Liver (tissue), 9 donors: ENCODE results near the gene KLHL33. TPM values are rescaled to one million over a fixed set of nuclear protein-coding genes. Genes with fewer than 3 reads are reported as not detected.
A peak's percentile ranks its signal among the peaks of the same experiment; 100 is the strongest.
"Not testable (repeated sequence)": the region's sequence is repeated elsewhere in the genome, so short reads cannot be mapped to it uniquely, and the experiment has no call there.

Experiments
- DNase-seq: peaks from one replicate; pipeline ENCODE4 v3.0.0-alpha.2; 2017; ENCODE audit warnings: low spot score
- H3K27ac ChIP-seq, 2 donors: one replicate each; pipeline ENCODE4 v1.7.0; 2013; ENCODE audit warnings: inconsistent platforms in 2 of 2, low read length in 2 of 2, control low read depth in 1 of 2, low read depth in 1 of 2, mild to moderate bottlenecking in 1 of 2
- H3K27me3 ChIP-seq, 4 donors: one replicate each; pipeline versions ENCODE4 v1.6.1 to v1.7.0; 2013; ENCODE audit warnings: low read length in 3 of 4, inconsistent platforms in 1 of 4, mild to moderate bottlenecking in 1 of 4, moderate library complexity in 1 of 4; ENCODE audit not compliant: control insufficient read depth in 4 of 4, insufficient read depth in 4 of 4
- H3K36me3 ChIP-seq, 4 donors: one replicate each; pipeline versions ENCODE4 v1.6.1 to v1.7.0; 2013; ENCODE audit warnings: low read length in 3 of 4, mild to moderate bottlenecking in 3 of 4, low read depth in 1 of 4, moderate library complexity in 1 of 4; ENCODE audit not compliant: control insufficient read depth in 4 of 4, insufficient read depth in 3 of 4
- H3K4me1 ChIP-seq, 4 donors: one replicate each; pipeline versions ENCODE4 v1.6.1 to v1.7.0; 2013; ENCODE audit warnings: low read length in 3 of 4, mild to moderate bottlenecking in 3 of 4, moderate library complexity in 1 of 4; ENCODE audit not compliant: control insufficient read depth in 4 of 4, insufficient read depth in 4 of 4
- H3K4me3 ChIP-seq, 3 donors: one replicate each; pipeline versions ENCODE4 v1.6.1 to v1.7.0; 2013; ENCODE audit warnings: low read length in 3 of 3, control low read depth in 1 of 3, low read depth in 1 of 3, mild to moderate bottlenecking in 1 of 3
- H3K9ac ChIP-seq, 2 donors: one replicate each; pipeline ENCODE4 v1.7.0; 2013; ENCODE audit warnings: low read length in 2 of 2, mild to moderate bottlenecking in 2 of 2, moderate library complexity in 2 of 2, control low read depth in 1 of 2, low read depth in 1 of 2
- H3K9me3 ChIP-seq, 4 donors: one replicate each; pipeline versions ENCODE4 v1.6.1 to v1.7.0; 2013; ENCODE audit warnings: low read length in 3 of 4; ENCODE audit not compliant: control insufficient read depth in 4 of 4
- EGR1 ChIP-seq, 2 donors: IDR thresholded peaks; 2 replicates each; pipeline ENCODE4 v1.6.1; 2016 to 2018; ENCODE audit warnings: antibody characterized with exemption in 2 of 2, low read depth in 2 of 2
- FOXA1 ChIP-seq: IDR thresholded peaks from 2 replicates; pipeline ENCODE4 v1.6.1; 2016; ENCODE audit warnings: antibody characterized with exemption
- FOXA2 ChIP-seq: IDR thresholded peaks from 2 replicates; pipeline ENCODE4 v1.6.1; 2016; ENCODE audit warnings: antibody characterized with exemption
- GABPA ChIP-seq, 2 donors: IDR thresholded peaks in 1 of 2; conservative IDR thresholded peaks in 1 of 2; 2 replicates each; pipeline ENCODE4 v1.6.1; 2016; ENCODE audit warnings: antibody characterized with exemption in 2 of 2, mild to moderate bottlenecking in 1 of 2, moderate library complexity in 1 of 2
- HNF4A ChIP-seq, 2 donors: conservative IDR thresholded peaks; 2 replicates each; pipeline ENCODE4 v1.6.1; 2016; ENCODE audit warnings: antibody characterized with exemption in 2 of 2, mild to moderate bottlenecking in 2 of 2
- HNF4G ChIP-seq: IDR thresholded peaks from 2 replicates; pipeline ENCODE4 v1.6.1; 2016; ENCODE audit warnings: antibody characterized with exemption
- NR2F2 ChIP-seq: IDR thresholded peaks from 2 replicates; pipeline ENCODE4 v1.6.1; 2016; ENCODE audit warnings: antibody characterized with exemption
- RAD21 ChIP-seq, 2 donors: IDR thresholded peaks; 2 replicates each; pipeline ENCODE4 v1.6.1; 2016; ENCODE audit warnings: antibody characterized with exemption in 2 of 2, mild to moderate bottlenecking in 2 of 2
- RXRA ChIP-seq, 2 donors: IDR thresholded peaks; 2 replicates each; pipeline ENCODE4 v1.6.1; 2017 to 2018; ENCODE audit warnings: antibody characterized with exemption in 2 of 2, mild to moderate bottlenecking in 1 of 2
- SP1 ChIP-seq: IDR thresholded peaks from 2 replicates; pipeline ENCODE4 v1.6.1; 2018; ENCODE audit warnings: antibody characterized with exemption, mild to moderate bottlenecking
- TAF1 ChIP-seq: conservative IDR thresholded peaks from 2 replicates; pipeline ENCODE4 v1.6.1; 2016; ENCODE audit warnings: antibody characterized with exemption, mild to moderate bottlenecking
- YY1 ChIP-seq: IDR thresholded peaks from 2 replicates; pipeline ENCODE4 v1.6.1; 2016; ENCODE audit warnings: antibody characterized with exemption, mild to moderate bottlenecking
- WGBS: extraction: QIAGEN DNeasy Blood & Tissue Kit; methylation state at CpG from one replicate; pipeline ENCODE4 v1.1.7; 2013; 5-methylcytosine and 5-hydroxymethylcytosine counted together
- polyA plus RNA-seq, 2 donors: library from polyadenylated mRNA; stranded (reverse) in 1 of 2; unstranded in 1 of 2; fragments of 200-250 nt in 1 of 2; fragments of >200 nt in 1 of 2; fragmentation: Nextera tagmentation in 1 of 2; extraction: Ambion mirVana in 1 of 2; gene quantifications; one replicate each; pipeline versions ENCODE4 v1.2.1 to v1.2.3, GENCODE V29; 2013 to 2015
- total RNA-seq, 2 donors: library from RNA; depleted of rRNA; stranded (reverse); fragments of >200 nt; gene quantifications; one replicate each; pipeline ENCODE4 v1.2.3, GENCODE V29; 2014
- TF ChIP-seq, protein P1 (sequence below): IDR thresholded peaks from 2 replicates; pipeline ENCODE4 v1.6.1; 2016; ENCODE audit warnings: antibody characterized with exemption
- TF ChIP-seq, protein P2 (sequence below): IDR thresholded peaks from 2 replicates; pipeline ENCODE4 v1.6.1; 2016; ENCODE audit warnings: antibody characterized with exemption
- TF ChIP-seq, protein P3 (sequence below): fragments of 150-350 bp; IDR thresholded peaks from 2 replicates; pipeline ENCODE4 v1.5.1; 2017; ENCODE audit warnings: improper control_type of control experiment, low read depth, low read length; ENCODE audit not compliant: missing input control
- TF ChIP-seq, protein P4 (sequence below): IDR thresholded peaks from 2 replicates; pipeline ENCODE4 v1.6.1; 2016; ENCODE audit warnings: antibody characterized with exemption
- TF ChIP-seq, protein P5 (sequence below): IDR thresholded peaks from 2 replicates; pipeline ENCODE4 v1.6.1; 2016; ENCODE audit warnings: antibody characterized with exemption, mild to moderate bottlenecking
- donor health status: healthy.
- donor health status: healthy.
- donor health status: healthy.
- donor health status: healthy.
- donor health status: healthy.

Gene KLHL33
- total and polyA plus RNA-seq, 4 donors: 0.06 to 0.23 (median 0.15) TPM

DNA sequence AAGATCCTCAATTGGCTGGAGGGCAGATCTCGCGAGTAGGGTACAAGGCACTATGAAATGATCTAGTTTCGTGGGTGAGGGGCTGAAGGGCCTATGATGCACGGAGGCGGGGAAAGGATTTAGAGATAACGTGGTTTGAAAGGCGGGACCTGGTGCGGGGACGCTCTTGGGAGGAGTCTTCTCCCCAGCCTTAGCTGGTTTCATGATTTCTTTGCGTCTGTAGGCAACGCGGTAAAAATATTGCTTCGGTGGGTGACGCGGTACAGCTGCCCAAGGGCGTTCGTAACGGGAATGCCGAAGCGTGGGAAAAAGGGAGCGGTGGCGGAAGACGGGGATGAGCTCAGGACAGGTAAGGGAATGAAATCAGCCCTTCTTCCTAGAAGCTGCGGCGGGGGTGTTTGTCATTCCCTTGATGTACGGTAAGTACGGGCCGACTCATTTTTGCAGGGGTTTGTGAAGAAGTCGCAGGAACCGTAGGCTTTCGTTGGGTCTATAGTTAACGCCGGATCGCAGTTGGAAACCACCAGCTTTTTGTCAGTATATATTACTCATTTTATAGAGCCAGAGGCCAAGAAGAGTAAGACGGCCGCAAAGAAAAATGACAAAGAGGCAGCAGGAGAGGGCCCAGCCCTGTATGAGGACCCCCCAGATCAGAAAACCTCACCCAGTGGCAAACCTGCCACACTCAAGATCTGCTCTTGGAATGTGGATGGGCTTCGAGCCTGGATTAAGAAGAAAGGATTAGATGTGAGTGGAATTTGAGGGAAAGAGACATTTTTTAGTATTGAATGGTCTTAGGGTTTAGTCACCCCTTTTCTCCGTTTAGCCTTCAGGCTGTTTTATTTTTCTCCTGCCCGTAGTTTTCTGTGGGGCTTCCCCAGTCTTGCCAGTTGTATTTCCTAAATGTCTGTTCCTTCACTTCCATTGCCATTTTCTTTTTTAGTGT is 19.7 kb upstream of the KLHL33 start (continued):
- TF ChIP-seq, protein P1, sequence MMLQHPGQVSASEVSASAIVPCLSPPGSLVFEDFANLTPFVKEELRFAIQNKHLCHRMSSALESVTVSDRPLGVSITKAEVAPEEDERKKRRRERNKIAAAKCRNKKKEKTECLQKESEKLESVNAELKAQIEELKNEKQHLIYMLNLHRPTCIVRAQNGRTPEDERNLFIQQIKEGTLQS: no peak
- TF ChIP-seq HNF4A (conservative IDR thresholded peaks at IDR 0.05): no peak
- TF ChIP-seq RXRA (IDR thresholded peaks at IDR 0.05): no peak
- TF ChIP-seq FOXA1: no peak
- TF ChIP-seq EGR1 (IDR thresholded peaks at IDR 0.05; ENCODE audit: low read depth in 2 of 2): no peak

DNA sequence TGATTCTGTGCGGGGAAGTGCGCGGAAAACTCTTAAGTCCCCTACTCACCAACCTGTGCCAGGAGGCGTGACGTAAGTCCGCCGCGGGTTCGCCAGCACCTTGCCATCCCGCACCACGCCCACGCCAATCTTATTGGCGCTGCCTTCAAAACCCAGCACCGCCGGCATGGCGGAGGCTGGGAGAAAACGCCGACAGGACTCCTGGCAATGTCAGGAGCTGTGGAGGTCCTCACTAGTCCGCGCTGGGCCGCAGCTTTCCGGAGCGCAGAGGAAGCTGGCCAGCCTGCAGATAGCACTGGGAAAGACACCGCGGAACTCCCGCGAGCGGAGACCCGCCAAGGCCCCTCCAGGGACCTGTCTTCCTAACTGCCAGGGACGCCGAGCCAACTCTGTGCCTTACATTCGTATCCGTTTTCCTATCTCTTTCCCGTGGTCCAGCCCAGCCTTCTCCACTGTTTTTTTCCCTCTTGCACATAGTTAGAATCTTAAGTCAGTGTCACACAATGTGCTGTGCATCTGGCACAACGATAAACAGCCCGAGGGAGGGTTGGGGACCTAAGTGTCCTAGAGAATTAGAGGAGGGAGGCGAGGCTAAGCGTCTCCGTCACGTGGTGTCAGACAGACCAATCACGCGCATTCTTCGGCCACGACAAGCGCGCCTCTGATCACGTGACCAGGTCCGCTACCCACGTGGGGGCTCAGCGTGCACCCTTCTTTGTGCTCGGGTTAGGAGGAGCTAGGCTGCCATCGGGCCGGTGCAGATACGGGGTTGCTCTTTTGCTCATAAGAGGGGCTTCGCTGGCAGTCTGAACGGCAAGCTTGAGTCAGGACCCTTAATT is 18.8 kb upstream of the KLHL33 start, which contains the start of the genes APEX1 and OSGEP:
APEX1 (plus strand) TSS at position 711 of the 839 bp plus-strand sequence. CDS start 420 bp downstream, outside the sequence.
OSGEP (minus strand) TSS at position 297 of the 839 bp plus-strand sequence; CDS start at position 168, 129 bp downstream.
- peaks cover 4 to 24% (median 15%) of the 10 kb centered on the region in 4 donors for H3K4me1 ChIP-seq

DNA sequence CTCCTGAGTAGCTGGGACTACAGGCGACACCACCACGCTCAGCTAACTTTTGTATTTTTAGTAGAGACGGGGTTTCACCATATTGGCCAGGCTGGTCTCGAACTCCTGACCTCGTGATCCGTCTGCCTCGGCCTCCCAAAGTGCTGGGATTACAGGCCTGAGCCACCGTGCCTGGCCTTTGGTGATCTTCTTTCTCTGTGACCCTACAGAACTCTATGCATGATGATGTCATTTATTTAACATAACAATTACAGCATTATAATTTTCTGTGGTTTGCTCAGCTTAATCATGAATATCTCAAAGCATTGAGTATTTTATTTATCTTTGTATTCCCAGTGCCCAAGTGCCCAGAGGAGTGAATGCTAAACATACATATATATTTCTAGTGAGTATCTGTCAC is 16.9 kb upstream of the KLHL33 start:
- not testable (repeated sequence) for DNase-seq, H3K27ac ChIP-seq, H3K4me3 ChIP-seq, H3K9ac ChIP-seq, H3K27me3 ChIP-seq, H3K9me3 ChIP-seq
- Histone ChIP-seq H3K4me1 (peaks cover 4 to 23% (median 15%) of the 10 kb centered on the region in 4 donors), H3K36me3 (peaks cover 6 to 45% (median 43%) of the 10 kb centered on the region in 4 donors)
- WGBS: 96% methylated on average over 8 of the region's 8 CpGs

More for the DNA sequence above, 18.8 kb upstream of the KLHL33 start, which contains the start of the genes APEX1 and OSGEP:
- H3K36me3 ChIP-seq: peaks cover 9 to 44% (median 38%) of the 10 kb centered on the region in 4 donors
- H3K9ac ChIP-seq: peak within 1 kb of the TSS; percentile 78 to 83
- peak; percentile 95 for DNase-seq
- no peaks in the 10 kb centered on the region for H3K27me3 ChIP-seq
- H3K27ac ChIP-seq: peak within 1 kb of the TSS; percentile 61 to 87
- TF ChIP-seq, protein P2, sequence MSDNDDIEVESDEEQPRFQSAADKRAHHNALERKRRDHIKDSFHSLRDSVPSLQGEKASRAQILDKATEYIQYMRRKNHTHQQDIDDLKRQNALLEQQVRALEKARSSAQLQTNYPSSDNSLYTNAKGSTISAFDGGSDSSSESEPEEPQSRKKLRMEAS: peak; percentile 87
- no peak for TF ChIP-seq HNF4G
- TF ChIP-seq EGR1 (IDR thresholded peaks at IDR 0.05; ENCODE audit: low read depth in 2 of 2): peak; percentile 57 to 87
- TF ChIP-seq RAD21 (IDR thresholded peaks at IDR 0.05): no peak
- no peak for TF ChIP-seq FOXA1
- TF ChIP-seq FOXA2: no peak
- TF ChIP-seq NR2F2: no peak
- TF ChIP-seq, protein P3, sequence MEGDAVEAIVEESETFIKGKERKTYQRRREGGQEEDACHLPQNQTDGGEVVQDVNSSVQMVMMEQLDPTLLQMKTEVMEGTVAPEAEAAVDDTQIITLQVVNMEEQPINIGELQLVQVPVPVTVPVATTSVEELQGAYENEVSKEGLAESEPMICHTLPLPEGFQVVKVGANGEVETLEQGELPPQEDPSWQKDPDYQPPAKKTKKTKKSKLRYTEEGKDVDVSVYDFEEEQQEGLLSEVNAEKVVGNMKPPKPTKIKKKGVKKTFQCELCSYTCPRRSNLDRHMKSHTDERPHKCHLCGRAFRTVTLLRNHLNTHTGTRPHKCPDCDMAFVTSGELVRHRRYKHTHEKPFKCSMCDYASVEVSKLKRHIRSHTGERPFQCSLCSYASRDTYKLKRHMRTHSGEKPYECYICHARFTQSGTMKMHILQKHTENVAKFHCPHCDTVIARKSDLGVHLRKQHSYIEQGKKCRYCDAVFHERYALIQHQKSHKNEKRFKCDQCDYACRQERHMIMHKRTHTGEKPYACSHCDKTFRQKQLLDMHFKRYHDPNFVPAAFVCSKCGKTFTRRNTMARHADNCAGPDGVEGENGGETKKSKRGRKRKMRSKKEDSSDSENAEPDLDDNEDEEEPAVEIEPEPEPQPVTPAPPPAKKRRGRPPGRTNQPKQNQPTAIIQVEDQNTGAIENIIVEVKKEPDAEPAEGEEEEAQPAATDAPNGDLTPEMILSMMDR: no peak
- TF ChIP-seq, protein P4, sequence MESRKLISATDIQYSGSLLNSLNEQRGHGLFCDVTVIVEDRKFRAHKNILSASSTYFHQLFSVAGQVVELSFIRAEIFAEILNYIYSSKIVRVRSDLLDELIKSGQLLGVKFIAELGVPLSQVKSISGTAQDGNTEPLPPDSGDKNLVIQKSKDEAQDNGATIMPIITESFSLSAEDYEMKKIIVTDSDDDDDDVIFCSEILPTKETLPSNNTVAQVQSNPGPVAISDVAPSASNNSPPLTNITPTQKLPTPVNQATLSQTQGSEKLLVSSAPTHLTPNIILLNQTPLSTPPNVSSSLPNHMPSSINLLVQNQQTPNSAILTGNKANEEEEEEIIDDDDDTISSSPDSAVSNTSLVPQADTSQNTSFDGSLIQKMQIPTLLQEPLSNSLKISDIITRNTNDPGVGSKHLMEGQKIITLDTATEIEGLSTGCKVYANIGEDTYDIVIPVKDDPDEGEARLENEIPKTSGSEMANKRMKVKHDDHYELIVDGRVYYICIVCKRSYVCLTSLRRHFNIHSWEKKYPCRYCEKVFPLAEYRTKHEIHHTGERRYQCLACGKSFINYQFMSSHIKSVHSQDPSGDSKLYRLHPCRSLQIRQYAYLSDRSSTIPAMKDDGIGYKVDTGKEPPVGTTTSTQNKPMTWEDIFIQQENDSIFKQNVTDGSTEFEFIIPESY: peak; percentile 97
- peak; percentile 76 for TF ChIP-seq SP1
- TF ChIP-seq YY1: peak; percentile 65
- TF ChIP-seq GABPA (IDR thresholded peaks at IDR 0.05 in 1 of 2, conservative IDR thresholded peaks at IDR 0.05 in 1 of 2): no peak
- TF ChIP-seq TAF1: peak; percentile 73
- TF ChIP-seq, protein P5, sequence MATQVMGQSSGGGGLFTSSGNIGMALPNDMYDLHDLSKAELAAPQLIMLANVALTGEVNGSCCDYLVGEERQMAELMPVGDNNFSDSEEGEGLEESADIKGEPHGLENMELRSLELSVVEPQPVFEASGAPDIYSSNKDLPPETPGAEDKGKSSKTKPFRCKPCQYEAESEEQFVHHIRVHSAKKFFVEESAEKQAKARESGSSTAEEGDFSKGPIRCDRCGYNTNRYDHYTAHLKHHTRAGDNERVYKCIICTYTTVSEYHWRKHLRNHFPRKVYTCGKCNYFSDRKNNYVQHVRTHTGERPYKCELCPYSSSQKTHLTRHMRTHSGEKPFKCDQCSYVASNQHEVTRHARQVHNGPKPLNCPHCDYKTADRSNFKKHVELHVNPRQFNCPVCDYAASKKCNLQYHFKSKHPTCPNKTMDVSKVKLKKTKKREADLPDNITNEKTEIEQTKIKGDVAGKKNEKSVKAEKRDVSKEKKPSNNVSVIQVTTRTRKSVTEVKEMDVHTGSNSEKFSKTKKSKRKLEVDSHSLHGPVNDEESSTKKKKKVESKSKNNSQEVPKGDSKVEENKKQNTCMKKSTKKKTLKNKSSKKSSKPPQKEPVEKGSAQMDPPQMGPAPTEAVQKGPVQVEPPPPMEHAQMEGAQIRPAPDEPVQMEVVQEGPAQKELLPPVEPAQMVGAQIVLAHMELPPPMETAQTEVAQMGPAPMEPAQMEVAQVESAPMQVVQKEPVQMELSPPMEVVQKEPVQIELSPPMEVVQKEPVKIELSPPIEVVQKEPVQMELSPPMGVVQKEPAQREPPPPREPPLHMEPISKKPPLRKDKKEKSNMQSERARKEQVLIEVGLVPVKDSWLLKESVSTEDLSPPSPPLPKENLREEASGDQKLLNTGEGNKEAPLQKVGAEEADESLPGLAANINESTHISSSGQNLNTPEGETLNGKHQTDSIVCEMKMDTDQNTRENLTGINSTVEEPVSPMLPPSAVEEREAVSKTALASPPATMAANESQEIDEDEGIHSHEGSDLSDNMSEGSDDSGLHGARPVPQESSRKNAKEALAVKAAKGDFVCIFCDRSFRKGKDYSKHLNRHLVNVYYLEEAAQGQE: peak; percentile 66
- TF ChIP-seq HNF4A (conservative IDR thresholded peaks at IDR 0.05): peak in 1 of 2 donors; percentile 11
- TF ChIP-seq, protein P1: peak; percentile 6
- under 1% methylated on average over 56 of the region's 56 CpGs for WGBS
- no peaks in the 10 kb centered on the region for H3K9me3 ChIP-seq
- peak within 1 kb of the TSS; percentile 82 to 87 (median 83) for H3K4me3 ChIP-seq
